H1 (cell line): ENCODE data around the gene PRR20B. TPM values are rescaled to one million over a fixed set of nuclear protein-coding genes. Genes with fewer than 3 reads are reported as not detected.

ENCODE experiments used
- BCL11A ChIP-seq, 2 experiments: IDR thresholded peaks; one replicate each; pipeline ENCODE4 v1.6.1; 2011; ENCODE audit warnings: low read depth in 2 of 2, low read length in 2 of 2, mild to moderate bottlenecking in 2 of 2
- CEBPB ChIP-seq: IDR thresholded peaks from 2 replicates; pipeline ENCODE4 v1.6.1; 2012; ENCODE audit warnings: low read depth, low read length
- CHD2 ChIP-seq: IDR thresholded peaks from 2 replicates; pipeline ENCODE4 v1.6.1; 2012; ENCODE audit warnings: low read length, improper control_type of control experiment
- CTCF ChIP-seq, 3 experiments: IDR thresholded peaks; 1 replicate in 2 of 3; 2 replicates in 1 of 3; pipeline versions ENCODE4 v1.5.1 to v1.6.1; 2011; ENCODE audit warnings: low read length in 3 of 3, mild to moderate bottlenecking in 3 of 3, inconsistent platforms in 2 of 3, low read depth in 1 of 3, moderate library complexity in 1 of 3; ENCODE audit not compliant: insufficient read depth in 1 of 3; ENCODE audit errors: control extremely low read depth in 1 of 3
- EZH2 ChIP-seq: fragments of 200-600 bp; sonication (generic); IDR thresholded peaks from 2 replicates; pipeline ENCODE4 v1.7.1; 2012; ENCODE audit warnings: low read depth, mild to moderate bottlenecking, moderate library complexity, low read length, inconsistent platforms; ENCODE audit not compliant: severe bottlenecking
- HDAC2 ChIP-seq, 2 experiments: fragments of 300-600 bp in 1 of 2; sonication (generic) in 1 of 2; IDR thresholded peaks; 2 replicates each; pipeline ENCODE4 v1.6.1; 2011 to 2012; ENCODE audit warnings: low read depth in 2 of 2, low read length in 2 of 2, mild to moderate bottlenecking in 2 of 2, moderate library complexity in 2 of 2, borderline replicate concordance in 1 of 2, inconsistent platforms in 1 of 2
- SP1 ChIP-seq: IDR thresholded peaks from 2 replicates; pipeline ENCODE4 v1.6.1; 2011; ENCODE audit warnings: low read depth, low read length
- SUZ12 ChIP-seq: fragments of 200-600 bp; sonication (generic); IDR thresholded peaks from 2 replicates; pipeline ENCODE4 v1.6.1; 2012; ENCODE audit warnings: mild to moderate bottlenecking, inconsistent platforms, low read length, moderate library complexity, mixed read lengths
- YY1 ChIP-seq: IDR thresholded peaks from 2 replicates; pipeline ENCODE4 v1.6.1; 2011; ENCODE audit warnings: low read depth, mild to moderate bottlenecking, low read length
- polyA plus RNA-seq, 7 experiments: library from polyadenylated mRNA; depleted of rRNA in 3 of 7; stranded (reverse) in 5 of 7; unstranded in 2 of 7; fragments of >200 nt in 5 of 7; fragments of 200-250 nt in 2 of 7; gene quantifications; 1 replicate in 5 of 7; 2 replicates in 1 of 7; 4 replicates in 1 of 7; pipeline versions ENCODE4 v1.2.1 to v1.2.3, GENCODE V29; 2011 to 2013; ENCODE audit warnings: missing spikeins in 2 of 7, mixed read lengths in 2 of 7
- total RNA-seq: library from RNA; stranded (reverse); fragmentation: NEBNext Ultra II Directional; extraction: Animal tissue kit (Norgen Biotek cat#: 25700); gene quantifications from 2 replicates; pipeline ENCODE4 v1.2.1, GENCODE V29; 2021

Gene PRR20B
- total and polyA plus RNA-seq, 2 of the 8 experiments (the other 6 are each of a cell fraction or from before 2014, with no cell fraction given): not detected

GRCh38 chr13:57137585-57137984, 9.7 kb upstream of the PRR20B start (continued):
- TF ChIP-seq CTCF (IDR thresholded peaks at IDR 0.05; ENCODE audit: control extremely low read depth in 1 of 3, insufficient read depth in 1 of 3, low read depth in 1 of 3, low read length in 3 of 3) (no peak), CEBPB (no peak), SP1 (no peak), YY1 (no peak), CHD2 (no peak), EZH2 (no peak), BCL11A (IDR thresholded peaks at IDR 0.05; ENCODE audit: low read depth in 2 of 2, low read length in 2 of 2) (no peak), SUZ12 (no peak), HDAC2 (IDR thresholded peaks at IDR 0.05; ENCODE audit: borderline replicate concordance in 1 of 2, low read depth in 2 of 2, low read length in 2 of 2) (no peak)
